Measurements from ENCODE around the gene ENOX1.

The ENOX1 gene

GRCh38 chr13:43522788-43523187 lies 264.0 kb downstream of the ENOX1 start:
- DNase-seq: no peak

DNA sequence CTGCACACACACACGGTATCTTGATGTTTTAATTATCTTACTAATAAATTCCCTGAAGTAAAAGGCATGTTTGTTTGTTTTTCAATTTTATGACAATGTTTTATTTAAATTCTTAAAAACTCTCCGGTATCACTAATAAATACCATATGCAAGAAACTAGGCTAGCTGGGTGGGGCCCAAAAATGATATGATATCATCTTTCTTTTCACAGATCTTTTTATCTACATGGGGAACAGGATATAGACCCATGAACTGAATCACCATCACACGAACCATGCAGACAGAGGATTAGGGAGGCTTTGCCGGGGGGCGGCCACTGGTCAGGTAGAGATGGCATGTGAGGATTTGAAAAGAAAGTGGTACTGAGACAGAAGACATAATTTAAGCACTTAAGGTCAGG lies 266.4 kb downstream of the ENOX1 start:
- no peak for DNase-seq

DNA sequence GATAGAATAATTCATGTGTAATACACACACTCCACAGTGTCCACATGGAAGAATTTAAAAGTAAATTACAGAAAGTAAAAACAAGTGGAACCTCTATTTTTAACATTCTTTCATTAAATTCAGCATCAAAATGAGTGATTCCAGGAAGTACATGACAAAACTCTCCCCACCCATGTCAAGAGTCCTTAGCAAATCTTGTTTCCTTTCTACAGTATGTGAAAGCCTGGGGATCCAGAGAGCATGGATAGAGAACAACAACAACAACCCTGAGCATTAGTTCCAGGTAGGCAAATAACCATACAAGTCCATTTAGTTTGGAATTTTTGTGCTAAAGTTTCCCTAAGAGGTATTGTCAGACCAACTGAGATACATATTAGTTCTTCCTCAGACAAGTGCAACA lies 267.9 kb downstream of the ENOX1 start:
- DNase-seq: no peak

DNA sequence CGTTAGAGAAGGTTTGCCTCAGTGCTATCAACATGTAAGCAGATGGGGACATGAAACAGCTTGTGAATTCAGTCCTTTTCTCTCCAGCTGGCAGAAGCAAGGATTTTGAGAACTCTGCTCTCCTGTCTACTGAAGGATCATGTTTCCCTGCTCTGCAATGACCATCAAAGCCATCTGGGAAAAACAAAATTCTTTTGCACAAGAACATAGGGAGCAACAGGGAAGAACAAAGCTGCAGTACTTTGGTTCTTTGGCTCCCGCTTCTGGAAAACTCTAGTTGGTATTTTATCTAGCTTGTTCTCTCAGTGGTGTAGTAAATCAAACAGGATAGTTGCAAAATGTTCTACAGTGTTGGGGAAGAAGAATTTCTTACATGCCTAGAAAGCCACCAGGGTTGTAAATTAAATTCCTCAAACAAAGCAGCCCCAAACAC lies 270.4 kb downstream of the ENOX1 start:
- no peak for DNase-seq

GRCh38 chr13:43515531-43515930 lies 271.2 kb downstream of the ENOX1 start:
- DNase-seq: no peak

DNA sequence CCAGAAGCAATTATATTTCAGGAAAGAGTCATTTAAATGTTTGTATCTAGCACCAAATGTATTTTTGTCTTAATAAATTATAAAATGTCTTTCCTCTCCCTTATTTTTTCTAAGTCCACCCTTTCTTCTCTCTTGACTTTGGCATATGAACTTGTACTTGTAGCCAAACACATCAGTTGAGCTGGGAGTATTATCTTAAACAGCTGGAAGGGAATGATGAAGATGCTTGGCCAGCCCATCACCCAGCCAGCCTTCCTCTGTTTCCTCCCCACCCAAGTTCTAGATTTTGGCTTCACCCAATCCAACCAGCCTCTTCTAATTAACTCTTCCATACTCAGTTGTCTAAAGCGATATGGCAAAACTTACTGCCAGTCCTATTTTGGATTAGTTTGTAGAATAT lies 272.5 kb downstream of the ENOX1 start:
- DNase-seq: no peak

DNA sequence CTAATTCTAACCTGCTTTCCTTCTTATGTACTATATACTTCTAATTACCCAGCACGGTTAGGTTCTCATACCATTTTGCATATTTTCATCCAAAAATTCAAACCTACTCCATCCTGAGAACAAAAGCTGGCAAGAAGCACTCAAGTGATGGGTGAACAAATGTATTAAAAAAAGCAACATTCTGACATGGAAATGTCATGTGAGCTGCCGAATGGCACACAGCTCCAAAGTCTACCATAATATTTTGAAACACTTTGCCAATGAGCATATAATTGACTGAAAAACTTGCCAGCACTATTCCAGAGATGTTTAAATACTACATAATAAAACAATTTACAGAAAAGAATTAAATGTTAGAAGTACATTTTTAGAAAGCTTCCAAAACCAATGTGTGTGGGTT lies 274.6 kb downstream of the ENOX1 start:
- DNase-seq: no peak

DNA sequence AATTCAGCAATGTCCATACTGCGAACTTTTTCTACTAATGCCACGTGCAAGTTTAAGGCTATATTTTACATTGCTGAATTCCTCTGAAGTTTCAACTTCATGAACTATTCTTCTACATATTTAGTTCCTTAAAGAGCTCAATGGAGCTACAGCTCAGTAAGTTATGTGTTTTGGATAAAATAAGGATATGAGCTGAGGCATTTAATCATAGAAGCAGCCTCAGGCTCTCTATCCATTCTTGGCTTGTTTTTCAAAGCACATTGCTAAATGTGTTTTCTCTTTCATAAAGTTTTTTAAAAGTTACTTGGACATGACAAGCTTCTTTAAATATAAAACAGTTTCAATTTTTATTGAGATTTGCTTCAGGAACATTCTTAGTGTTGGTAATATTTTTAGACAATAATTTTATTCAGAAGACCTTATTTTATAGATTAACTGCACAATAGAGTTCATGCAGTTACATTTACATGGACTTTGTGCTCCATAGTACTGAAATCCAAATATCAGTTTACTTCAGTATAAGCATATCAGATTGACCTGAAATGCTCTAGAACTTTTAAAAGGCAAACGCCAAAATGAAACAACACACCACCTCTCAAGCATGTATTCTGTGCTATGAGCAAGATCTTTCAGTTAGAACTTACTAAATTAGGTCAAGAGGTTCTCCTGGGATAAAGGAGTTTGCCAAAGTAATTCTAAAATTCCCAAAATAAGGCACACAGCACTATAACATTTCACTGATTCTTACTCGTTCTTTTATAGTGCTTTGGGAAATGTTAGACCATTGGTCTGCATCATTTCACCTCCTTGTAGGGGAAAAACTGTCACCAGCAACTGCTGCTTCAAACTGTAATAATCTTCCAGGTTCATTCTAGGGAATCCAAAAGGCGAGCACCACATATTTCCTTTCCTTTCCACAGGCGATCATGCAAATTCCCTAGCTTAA lies 275.5 kb downstream of the ENOX1 start:
- no peak for DNase-seq

- DNase-seq: no peak
These were observed 291.0 kb downstream of the ENOX1 start for GRCh38 chr13:43495732-43496131.

DNA sequence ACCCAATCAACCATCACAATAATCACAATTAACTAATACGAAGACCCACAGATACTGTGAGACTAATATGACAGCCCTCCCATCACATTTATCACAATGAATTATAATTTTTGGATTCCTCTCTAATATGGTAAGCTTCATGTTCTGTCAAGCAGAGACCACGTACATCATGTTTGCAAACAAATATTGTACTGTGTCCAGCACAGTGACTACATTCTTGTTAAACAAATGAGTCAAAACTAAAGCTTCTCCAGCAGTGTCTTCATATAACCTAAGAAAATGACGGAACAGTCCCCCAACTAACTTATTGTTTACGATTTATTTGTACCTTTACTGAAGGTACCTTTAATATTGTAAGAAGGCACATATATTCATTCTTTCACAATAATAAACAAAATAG lies 292.6 kb downstream of the ENOX1 start:
- DNase-seq: no peak

GRCh38 chr13:43493496-43494000 lies 293.2 kb downstream of the ENOX1 start:
- no peak for DNase-seq

DNA sequence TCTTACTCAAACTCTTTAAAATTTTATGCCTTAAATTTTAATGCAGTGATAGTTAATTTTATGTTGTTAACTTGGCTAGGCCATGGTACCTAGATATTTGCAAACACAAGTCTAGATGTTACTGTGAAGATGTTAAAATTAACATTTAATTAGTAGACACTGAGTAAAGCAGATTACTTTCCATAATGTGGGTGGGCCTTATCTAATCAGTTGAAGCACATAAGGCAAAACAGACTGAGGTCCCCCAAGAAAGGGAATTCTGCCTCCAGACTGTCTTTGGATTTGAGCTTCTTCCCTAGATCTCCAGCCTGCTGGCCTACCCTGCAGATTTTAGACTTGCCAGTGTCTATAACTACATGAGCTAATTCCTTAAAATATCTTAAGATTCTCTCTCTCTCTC lies 294.0 kb downstream of the ENOX1 start:
- DNase-seq: no peak

GRCh38 chr13:43492311-43492710 lies 294.5 kb downstream of the ENOX1 start:
- no peak for DNase-seq

GRCh38 chr13:43489233-43489632 lies 297.5 kb downstream of the ENOX1 start:
- DNase-seq: no peak

GRCh38 chr13:43487885-43488284 lies 298.9 kb downstream of the ENOX1 start:
- DNase-seq: no peak

DNA sequence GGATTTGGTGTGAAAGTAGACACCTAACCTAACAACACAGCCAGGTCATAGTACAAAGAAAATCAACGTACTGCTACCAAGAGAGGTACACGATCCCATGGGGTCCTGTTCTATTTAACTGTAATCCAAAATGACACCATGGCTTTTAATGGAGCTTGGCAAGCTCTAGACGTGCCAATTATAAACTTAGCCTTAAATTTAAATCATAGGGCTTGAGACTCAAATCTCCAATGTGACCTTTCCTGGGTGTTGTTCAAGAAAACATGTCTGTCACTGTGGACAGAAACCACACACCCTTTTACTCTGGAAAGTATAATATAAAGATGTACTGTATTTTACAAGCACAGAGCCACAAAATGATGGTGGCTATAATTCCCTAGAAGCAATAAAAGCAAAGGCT lies 299.3 kb downstream of the ENOX1 start:
- no peak for DNase-seq

GRCh38 chr13:43484432-43485225 lies 302.1 kb downstream of the ENOX1 start:
- DNase-seq: no peak

DNA sequence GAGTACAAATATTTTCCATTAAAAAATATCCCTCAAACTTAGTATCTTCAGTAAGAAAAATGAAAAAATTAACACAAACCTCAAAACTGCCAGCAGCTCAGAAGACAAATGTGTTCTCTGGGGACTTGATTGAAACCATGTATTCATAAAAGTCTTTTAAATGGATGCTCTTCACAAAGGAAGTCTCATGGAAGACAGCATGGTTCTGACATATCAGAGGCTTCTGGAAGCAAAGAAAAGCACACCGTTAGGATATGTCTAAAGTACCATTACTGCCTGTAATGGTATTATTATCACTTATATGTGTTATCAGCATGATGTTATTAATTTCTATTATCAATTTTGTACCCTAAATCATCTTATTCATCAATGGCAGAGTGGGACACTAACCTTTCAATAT lies 302.8 kb downstream of the ENOX1 start:
- DNase-seq: no peak

DNA sequence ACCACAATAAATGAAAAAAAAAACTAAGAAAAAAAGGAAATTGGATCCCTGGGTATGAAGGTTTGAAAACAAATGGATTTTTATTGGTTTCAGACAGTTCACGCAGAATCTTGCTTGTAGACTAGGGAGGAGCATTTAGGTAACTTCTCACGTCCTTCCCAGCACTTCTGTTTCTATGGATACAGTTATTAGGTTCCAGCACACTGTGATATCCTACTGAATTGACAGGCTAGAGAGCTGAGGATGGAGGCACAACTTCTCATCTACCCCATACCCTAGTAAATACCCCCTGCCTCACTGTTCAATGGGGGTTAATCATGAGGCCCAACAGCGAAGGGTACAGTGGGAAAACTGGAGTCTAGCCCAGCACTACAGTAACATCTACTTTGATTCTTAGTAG lies 304.1 kb downstream of the ENOX1 start:
- DNase-seq: no peak

DNA sequence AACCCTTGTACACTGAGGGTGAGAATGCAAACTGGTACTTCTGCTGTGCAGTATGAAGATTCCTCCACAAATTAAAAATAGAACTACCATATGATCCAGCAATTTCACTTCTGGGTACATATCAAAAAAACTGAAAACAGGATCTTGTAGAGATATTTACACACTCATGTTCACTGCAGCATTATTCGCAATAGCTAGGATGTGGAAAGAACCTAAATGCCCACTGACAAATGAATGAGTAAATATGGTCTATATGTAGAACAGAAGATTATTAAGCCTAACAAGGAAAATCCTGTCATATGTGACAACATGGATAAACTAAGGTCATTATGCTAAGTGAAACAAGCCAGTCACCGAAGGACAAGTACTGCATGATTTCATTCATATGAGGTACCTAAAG lies 304.7 kb downstream of the ENOX1 start:
- DNase-seq: no peak

GRCh38 chr13:43478902-43479301 lies 307.9 kb downstream of the ENOX1 start:
- no peak for DNase-seq

DNA sequence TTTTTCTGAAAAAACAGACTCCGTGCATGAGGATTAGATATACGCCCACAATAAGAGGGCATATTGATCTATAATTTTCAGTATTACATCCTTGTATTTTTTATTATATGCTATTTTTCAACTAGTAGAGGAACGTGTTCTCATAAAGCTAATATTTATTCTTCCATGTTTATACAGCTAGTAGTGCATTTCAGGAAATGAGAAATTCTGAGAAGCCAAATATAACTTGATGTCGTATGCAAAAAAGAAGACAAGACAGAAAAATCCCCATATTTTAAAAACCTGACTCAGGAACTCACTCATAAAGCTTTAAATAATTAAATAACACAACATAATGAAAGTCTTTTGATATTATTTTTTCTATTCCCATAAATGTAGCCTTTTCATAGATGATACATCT lies 308.6 kb downstream of the ENOX1 start:
- DNase-seq: no peak

- DNase-seq: no peak
These were observed 311.6 kb downstream of the ENOX1 start for GRCh38 chr13:43475140-43475539.

- no peak for DNase-seq
These were observed 313.3 kb downstream of the ENOX1 start for GRCh38 chr13:43473437-43473836.
